Thyroid gland (tissue), 4 donors: ENCODE results near the gene PEX7. TPM values are rescaled to one million over a fixed set of nuclear protein-coding genes. Genes with fewer than 3 reads are reported as not detected.
"Not testable (repeated sequence)": the region's sequence is repeated elsewhere in the genome, so short reads cannot be mapped to it uniquely, and the experiment has no call there.

ENCODE experiments used
- DNase-seq, 2 donors: peaks; one replicate each; pipeline ENCODE4 v3.0.0-alpha.2; 2019
- H3K27ac ChIP-seq, 3 donors: fragments of 200-600 bp; sonication (generic); 1 replicate in 2 of 3; 2 replicates in 1 of 3; pipeline ENCODE4 v1.5.1; 2016 to 2019; ENCODE audit warnings: mild to moderate bottlenecking in 1 of 3, moderate library complexity in 1 of 3
- H3K27me3 ChIP-seq: fragments of 200-600 bp; sonication (generic); one replicate; pipeline ENCODE4 v1.5.1; 2019
- H3K36me3 ChIP-seq, 2 donors: fragments of 200-600 bp; sonication (generic); one replicate each; pipeline ENCODE4 v1.5.1; 2016 to 2019
- H3K4me1 ChIP-seq, 2 donors: fragments of 200-600 bp; sonication (generic); one replicate each; pipeline ENCODE4 v1.5.1; 2017 to 2019
- H3K4me3 ChIP-seq, 3 donors: fragments of 200-600 bp; sonication (generic); replicated peaks in 1 of 3; 1 replicate in 2 of 3; 2 replicates in 1 of 3; pipeline ENCODE4 v1.5.1; 2016; ENCODE audit warnings: mild to moderate bottlenecking in 1 of 3
- H3K9me3 ChIP-seq: fragments of 200-600 bp; sonication (generic); one replicate; pipeline ENCODE4 v1.5.1; 2017
- POLR2A ChIP-seq, 2 donors: fragments of 450-650 bp; IDR thresholded peaks; one replicate each; pipeline ENCODE4 v1.6.1; 2017; ENCODE audit warnings: antibody characterized with exemption in 2 of 2, mild to moderate bottlenecking in 2 of 2, moderate library complexity in 1 of 2
- whole genome bisulfite sequencing, 2 donors: methylation state at CpG; one replicate each; pipeline ENCODE4 v1.1.5; 2017; 5-methylcytosine and 5-hydroxymethylcytosine counted together
- intact Hi-C: fragments of 100-400 bp; cut with DNase I; formaldehyde crosslinking; loops from one replicate; pipeline ENCODE4 v1.15.1; 2023
- total RNA-seq, 4 donors: library from RNA; depleted of rRNA; stranded (reverse); fragments of >200 nt; gene quantifications; one replicate each; pipeline ENCODE4 v1.2.3, GENCODE V29; 2016
- TF ChIP-seq, protein P1 (sequence below), 6 experiments: fragments of 200-600 bp in 3 of 6; fragments of 450-650 bp in 3 of 6; sonication (generic) in 3 of 6; IDR thresholded peaks; one replicate each; pipeline ENCODE4 v1.5.1; 2016 to 2019; ENCODE audit warnings: antibody characterized with exemption in 6 of 6, mild to moderate bottlenecking in 2 of 6, inconsistent platforms in 1 of 6, moderate library complexity in 1 of 6

Gene PEX7
- total RNA-seq, 4 donors from 2014 or later = 16.4 to 23.9 (median 18.2) TPM

DNA sequence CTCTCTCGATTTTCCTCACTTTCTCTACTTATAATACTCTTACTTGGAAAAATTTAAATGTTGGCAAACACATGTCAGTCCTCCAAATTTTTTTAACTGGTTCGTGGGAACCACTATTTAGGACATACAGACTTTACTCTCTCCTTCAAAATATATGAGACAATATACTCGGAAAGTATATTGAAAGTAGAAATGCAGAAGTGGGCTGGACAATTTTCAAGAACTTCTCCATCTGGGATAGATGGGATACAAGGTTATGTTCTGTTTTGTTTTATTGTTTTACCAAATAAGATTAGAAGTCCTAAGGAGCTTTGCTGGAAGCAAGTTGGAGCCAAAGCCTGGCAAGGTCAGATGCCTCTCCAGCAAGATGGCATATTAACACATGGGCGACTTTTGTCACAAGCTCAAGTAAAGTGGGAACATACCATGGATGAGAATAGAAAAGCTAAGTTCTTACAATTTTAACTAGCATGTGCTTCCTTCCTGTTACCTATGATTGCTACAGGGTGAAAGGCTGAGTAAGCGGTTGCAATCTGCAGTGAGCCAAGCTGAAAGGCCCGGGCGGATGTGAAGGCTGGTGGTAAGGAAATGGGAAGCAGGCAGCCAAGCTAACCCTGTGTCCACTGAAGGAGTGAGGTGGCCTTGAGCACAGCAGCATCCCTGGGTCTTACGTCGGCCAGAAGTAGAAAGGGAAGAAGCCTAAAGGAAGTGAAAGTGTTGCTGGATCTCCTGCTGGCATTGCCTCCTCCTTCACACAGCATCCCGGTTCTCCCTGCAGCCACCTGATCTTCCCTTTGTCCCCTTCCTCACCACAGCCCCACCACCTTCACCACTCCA, 37.3 kb upstream of the PEX7 start:
- Histone ChIP-seq H3K36me3 (no peaks in the 10 kb centered on the region), H3K4me3 (no peak overlapping the region), H3K27me3 (no peaks in the 10 kb centered on the region), H3K4me1 (peaks cover 77 to 78% of the 10 kb centered on the region in 2 donors), H3K9me3 (no peaks in the 10 kb centered on the region), H3K27ac (peak overlapping the region in 1 of 3 donors; percentile 25)
- peak; percentile 23 to 29 for DNase-seq
- intact Hi-C loops = no loop called here
- 71 to 83% methylated on average over 10 of the region's 10 CpGs for WGBS, 2 donors
- TF ChIP-seq, protein P1, sequence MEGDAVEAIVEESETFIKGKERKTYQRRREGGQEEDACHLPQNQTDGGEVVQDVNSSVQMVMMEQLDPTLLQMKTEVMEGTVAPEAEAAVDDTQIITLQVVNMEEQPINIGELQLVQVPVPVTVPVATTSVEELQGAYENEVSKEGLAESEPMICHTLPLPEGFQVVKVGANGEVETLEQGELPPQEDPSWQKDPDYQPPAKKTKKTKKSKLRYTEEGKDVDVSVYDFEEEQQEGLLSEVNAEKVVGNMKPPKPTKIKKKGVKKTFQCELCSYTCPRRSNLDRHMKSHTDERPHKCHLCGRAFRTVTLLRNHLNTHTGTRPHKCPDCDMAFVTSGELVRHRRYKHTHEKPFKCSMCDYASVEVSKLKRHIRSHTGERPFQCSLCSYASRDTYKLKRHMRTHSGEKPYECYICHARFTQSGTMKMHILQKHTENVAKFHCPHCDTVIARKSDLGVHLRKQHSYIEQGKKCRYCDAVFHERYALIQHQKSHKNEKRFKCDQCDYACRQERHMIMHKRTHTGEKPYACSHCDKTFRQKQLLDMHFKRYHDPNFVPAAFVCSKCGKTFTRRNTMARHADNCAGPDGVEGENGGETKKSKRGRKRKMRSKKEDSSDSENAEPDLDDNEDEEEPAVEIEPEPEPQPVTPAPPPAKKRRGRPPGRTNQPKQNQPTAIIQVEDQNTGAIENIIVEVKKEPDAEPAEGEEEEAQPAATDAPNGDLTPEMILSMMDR (IDR thresholded peaks at IDR 0.05) = no peak
- TF ChIP-seq POLR2A (IDR thresholded peaks at IDR 0.05) = no peak

DNA sequence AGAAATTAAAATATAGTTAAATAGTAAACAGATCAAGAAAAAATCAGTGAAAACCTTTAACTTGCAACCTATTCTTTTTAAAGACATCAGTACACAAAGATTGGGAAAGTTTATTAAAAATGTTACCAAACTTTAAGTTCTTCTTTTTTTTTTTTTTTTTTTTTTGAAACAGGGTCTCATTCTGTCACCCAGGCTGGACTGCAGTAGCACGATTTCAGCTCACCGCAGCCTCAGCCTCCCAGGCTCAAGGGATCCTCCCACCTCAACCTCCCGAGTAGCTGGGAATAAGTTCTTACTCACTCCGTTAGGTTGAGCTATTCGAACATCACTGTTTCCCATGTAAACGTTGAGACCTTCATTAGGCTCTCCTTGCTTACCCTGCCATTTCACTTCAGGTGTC, 35.7 kb upstream of the PEX7 start:
- Histone ChIP-seq H3K27ac (no peak overlapping the region), H3K36me3 (no peaks in the 10 kb centered on the region), H3K4me3 (no peak overlapping the region), H3K9me3 (no peaks in the 10 kb centered on the region), H3K4me1 (peaks cover 68 to 73% of the 10 kb centered on the region in 2 donors), H3K27me3 (no peaks in the 10 kb centered on the region)
- no peak for TF ChIP-seq POLR2A (IDR thresholded peaks at IDR 0.05)
- TF ChIP-seq, protein P1 (IDR thresholded peaks at IDR 0.05) = no peak
- 87 to 90% methylated on average over 6 of the region's 6 CpGs for WGBS, 2 donors
- intact Hi-C loops = no loop called here
- DNase-seq = no peak

DNA sequence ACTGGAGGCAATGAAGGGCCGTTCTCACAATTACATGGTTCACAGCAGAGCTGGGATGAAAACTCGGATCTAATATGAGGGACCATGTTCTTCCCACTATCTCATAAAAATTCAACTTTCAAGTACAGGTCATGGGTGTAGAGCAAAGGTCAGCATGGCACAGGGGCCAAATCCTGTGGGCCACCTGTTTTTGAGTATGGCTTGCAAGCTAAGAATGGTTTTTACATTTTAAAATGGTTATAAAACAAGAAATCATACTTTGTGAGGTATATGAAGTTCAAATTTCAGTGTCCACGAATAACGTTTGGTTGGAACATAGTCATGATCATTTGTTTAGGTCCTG, 34.7 kb upstream of the PEX7 start:
- intact Hi-C loops = no loop called here
- Histone ChIP-seq H3K4me3 (peak overlapping the region in 1 of 3 donors; percentile 7), H3K27ac (peak overlapping the region in 2 of 3 donors; percentile 12 to 21), H3K36me3 (no peaks in the 10 kb centered on the region), H3K27me3 (no peaks in the 10 kb centered on the region), H3K4me1 (peaks cover 58 to 65% of the 10 kb centered on the region in 2 donors), H3K9me3 (no peaks in the 10 kb centered on the region)
- DNase-seq = no peak
- WGBS, 2 donors = 82 to 92% methylated on average over 4 of the region's 4 CpGs
- TF ChIP-seq, protein P1 (IDR thresholded peaks at IDR 0.05) = no peak
- no peak for TF ChIP-seq POLR2A (IDR thresholded peaks at IDR 0.05)

DNA sequence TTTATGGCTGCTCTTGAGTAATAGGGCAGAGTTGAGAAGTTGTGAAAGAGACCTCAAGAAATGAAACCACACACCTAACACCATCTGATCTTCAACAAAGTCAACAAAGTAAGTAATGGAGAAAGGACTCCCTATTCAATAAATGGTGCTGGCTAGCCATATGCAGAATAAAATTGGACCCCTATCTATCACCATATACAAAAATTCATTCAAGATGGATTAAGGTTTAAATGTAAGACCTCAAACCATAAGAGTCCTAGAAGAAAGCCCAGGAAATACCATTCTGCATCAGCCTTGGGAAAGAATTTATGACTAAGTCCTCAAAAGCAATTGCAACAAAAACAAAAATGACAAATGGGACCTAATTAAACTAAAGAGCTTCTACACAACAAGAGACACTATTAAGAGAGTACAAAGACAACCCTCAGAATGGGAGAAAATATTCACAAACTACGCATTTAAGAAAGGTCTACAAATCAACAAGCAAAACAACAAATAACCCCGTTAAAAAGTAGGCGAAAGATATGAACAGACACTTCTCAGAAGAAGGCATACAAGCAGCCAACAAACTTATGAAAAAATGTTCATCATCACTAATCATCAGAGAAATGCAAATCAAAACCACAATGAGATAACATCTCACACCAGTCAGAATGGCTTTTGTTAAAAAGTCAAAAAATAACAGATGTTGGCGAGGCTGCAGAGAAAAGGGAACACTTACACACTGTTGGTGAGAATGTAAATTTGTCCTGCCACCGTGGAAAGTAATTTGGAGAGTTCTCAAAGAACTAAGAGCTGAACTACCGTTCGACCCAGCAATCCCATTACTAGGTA, 34.1 kb upstream of the PEX7 start:
- Histone ChIP-seq H3K9me3 (no peaks in the 10 kb centered on the region), H3K36me3 (no peaks in the 10 kb centered on the region), H3K27ac (peak overlapping the region in 2 of 3 donors; percentile 12 to 21), H3K27me3 (no peaks in the 10 kb centered on the region), H3K4me3 (peak overlapping the region in 1 of 3 donors; percentile 7), H3K4me1 (peaks cover 52 to 63% of the 10 kb centered on the region in 2 donors)
- no peak for DNase-seq
- 64 to 74% methylated on average over 7 of the region's 7 CpGs for WGBS, 2 donors
- TF ChIP-seq, protein P1 (IDR thresholded peaks at IDR 0.05) = no peak
- no peak for TF ChIP-seq POLR2A (IDR thresholded peaks at IDR 0.05)
- intact Hi-C loops = no loop called here

DNA sequence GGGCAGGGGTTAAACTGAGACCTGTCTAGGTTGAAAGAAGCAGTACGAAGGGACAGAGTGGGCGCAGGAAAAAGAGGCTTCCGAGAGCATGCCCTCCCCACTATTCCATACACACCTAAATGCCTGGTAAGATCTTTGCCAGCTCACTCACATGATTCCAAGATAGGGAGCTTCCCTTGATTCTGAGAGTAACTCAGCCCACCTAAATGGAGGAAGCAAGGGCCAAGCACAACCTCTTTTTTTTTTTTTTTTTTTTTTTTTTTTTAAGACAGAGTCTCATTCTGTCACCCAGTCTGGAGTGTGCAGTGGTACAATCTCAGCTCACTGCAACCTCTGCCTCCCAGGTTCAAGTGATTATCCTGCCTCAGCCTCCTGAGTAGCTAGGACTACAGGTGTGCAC, 33.0 kb upstream of the PEX7 start:
- Histone ChIP-seq H3K4me1 (peaks cover 40 to 56% of the 10 kb centered on the region in 2 donors), H3K27ac (peak overlapping the region; percentile 78 to 100 (median 97)), H3K4me3 (peak overlapping the region in 1 of 3 donors; percentile 83)
- H3K9me3 ChIP-seq, H3K36me3 ChIP-seq, H3K27me3 ChIP-seq, intact Hi-C loops, DNase-seq: not testable (repeated sequence)
- 82 to 89% methylated on average over 3 of the region's 3 CpGs for WGBS, 2 donors
